Chondrocyte (in vitro differentiated cells): ENCODE results near the gene CSRNP3. TPM values are rescaled to one million over a fixed set of nuclear protein-coding genes. Genes with fewer than 3 reads are reported as not detected.

Source experiments
- DNase-seq: peaks from one replicate; pipeline ENCODE4 v3.0.0; 2021; ENCODE audit warnings: mixed read lengths, low spot score
- H3K27ac Mint-ChIP-seq: one replicate; pipeline ENCODE4 v1.8.0; 2021; ENCODE audit warnings: mild to moderate bottlenecking, moderate library complexity, mixed read lengths; ENCODE audit not compliant: unreplicated experiment
- H3K27me3 Mint-ChIP-seq: 2 replicates; pipeline ENCODE4 v1.8.0; 2021; ENCODE audit warnings: low read depth, mixed read lengths
- H3K36me3 Mint-ChIP-seq: 2 replicates; pipeline ENCODE4 v1.8.0; 2021; ENCODE audit warnings: low read depth, mixed read lengths
- H3K4me1 Mint-ChIP-seq: 2 replicates; pipeline ENCODE4 v1.8.0; 2021; ENCODE audit warnings: low read depth, mild to moderate bottlenecking, mixed read lengths
- H3K4me3 Mint-ChIP-seq: one replicate; pipeline ENCODE4 v1.8.0; 2021; ENCODE audit warnings: mild to moderate bottlenecking, moderate library complexity, mixed read lengths; ENCODE audit not compliant: unreplicated experiment
- H3K9me3 Mint-ChIP-seq: 2 replicates; pipeline ENCODE4 v1.8.0; 2021; ENCODE audit warnings: low read depth, mixed read lengths
- CTCF ChIP-seq: fragments of 200-600 bp; sonication (generic); IDR thresholded peaks from 2 replicates; pipeline ENCODE4 v1.5.0; 2021; ENCODE audit warnings: antibody characterized with exemption, mild to moderate bottlenecking, moderate library complexity
- total RNA-seq: library from RNA; stranded (reverse); gene quantifications from 3 replicates; pipeline ENCODE4 v1.2.1, GENCODE V29; 2021

CSRNP3 gene
- total RNA-seq, 1 donor from 2014 or later, result 3.7 TPM

- TF ChIP-seq CTCF, result peak; percentile 83
- Mint-ChIP-seq H3K4me1 (peaks cover 7% of the 10 kb centered on the region), H3K9me3 (no peaks in the 10 kb centered on the region), H3K27ac (no peak overlapping the region), H3K4me3 (no peak overlapping the region), H3K27me3 (no peaks in the 10 kb centered on the region), H3K36me3 (peaks cover 1% of the 10 kb centered on the region)
- no peak for DNase-seq
Observed at GRCh38 chr2:165698444-165698884, 229.0 kb downstream of the CSRNP3 start.

DNA sequence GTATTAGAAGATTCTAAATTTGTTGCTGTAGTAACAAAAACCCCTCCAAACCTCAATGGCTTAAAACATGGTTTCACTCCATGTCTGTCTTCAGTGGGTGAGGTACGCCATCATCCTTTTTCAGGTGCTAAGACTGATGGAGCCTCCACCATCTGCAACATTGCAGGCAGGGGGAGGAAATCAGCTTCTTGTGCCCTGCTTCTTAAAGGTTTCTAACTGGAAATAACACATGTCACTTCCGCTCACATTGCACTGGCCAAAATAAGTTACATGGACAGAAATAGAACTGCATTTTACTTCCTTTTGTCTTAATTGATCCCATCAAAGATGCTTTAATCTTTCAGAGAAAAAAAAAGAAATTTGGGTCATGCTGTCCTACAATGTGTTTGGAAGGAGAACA, 230.4 kb downstream of the CSRNP3 start:
- Mint-ChIP-seq H3K36me3 (no peaks in the 10 kb centered on the region), H3K4me3 (no peak overlapping the region), H3K9me3 (no peaks in the 10 kb centered on the region), H3K27ac (no peak overlapping the region), H3K4me1 (peaks cover 7% of the 10 kb centered on the region), H3K27me3 (no peaks in the 10 kb centered on the region)
- no peak for DNase-seq
- no peak for TF ChIP-seq CTCF

GRCh38 chr2:165700531-165700930, 231.0 kb downstream of the CSRNP3 start:
- H3K36me3 Mint-ChIP-seq, result no peaks in the 10 kb centered on the region
- no peak for DNase-seq
- no peak for TF ChIP-seq CTCF
- H3K9me3 Mint-ChIP-seq, result no peaks in the 10 kb centered on the region
- H3K4me1 Mint-ChIP-seq, result peaks cover 7% of the 10 kb centered on the region
- no peak overlapping the region for H3K27ac Mint-ChIP-seq
- no peak overlapping the region for H3K4me3 Mint-ChIP-seq
- no peaks in the 10 kb centered on the region for H3K27me3 Mint-ChIP-seq

DNA sequence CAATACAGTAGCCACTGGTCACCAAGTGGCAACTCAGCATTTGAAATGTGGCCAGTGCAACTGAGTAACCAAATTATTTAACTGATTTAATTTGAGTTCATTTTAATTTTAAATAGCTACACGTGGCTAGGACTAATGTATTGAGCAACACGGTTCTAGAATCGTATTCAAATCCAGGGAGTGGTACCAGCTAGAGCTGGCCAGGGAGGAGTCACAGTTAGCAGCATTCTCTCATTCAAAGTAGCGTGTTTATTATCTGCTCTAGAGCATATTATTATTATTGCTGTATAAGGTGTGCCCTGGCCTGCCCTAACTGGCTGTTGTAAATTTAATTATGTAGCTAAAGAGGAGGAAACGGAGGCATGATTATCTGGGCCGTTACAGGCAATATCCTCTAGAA, 231.6 kb downstream of the CSRNP3 start:
- no peaks in the 10 kb centered on the region for H3K9me3 Mint-ChIP-seq
- no peaks in the 10 kb centered on the region for H3K27me3 Mint-ChIP-seq
- peaks cover 7% of the 10 kb centered on the region for H3K4me1 Mint-ChIP-seq

DNA sequence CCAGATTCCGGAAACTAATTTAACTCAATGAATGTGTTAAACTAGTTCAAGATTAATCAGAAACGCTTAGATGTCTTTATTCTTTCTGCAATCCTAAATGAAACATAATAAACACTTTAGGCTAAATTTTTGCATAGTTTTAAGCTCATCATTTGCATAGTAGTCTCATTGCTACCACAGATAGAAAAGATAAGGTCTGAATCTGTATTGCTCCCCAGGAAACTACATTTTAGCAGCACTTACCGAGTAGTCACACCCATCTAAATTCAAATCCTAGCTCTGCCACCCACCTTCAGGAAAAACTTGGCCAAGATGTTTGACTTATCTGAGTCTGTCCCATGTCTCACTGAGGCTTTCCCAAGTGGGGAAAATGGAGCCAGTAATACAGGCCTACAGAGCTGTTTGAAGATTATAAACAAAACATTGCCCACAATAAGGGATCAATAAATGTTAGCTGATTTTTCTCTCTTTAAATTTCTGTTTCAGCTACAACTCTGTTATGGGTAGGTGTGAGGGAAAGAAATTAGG, 237.5 kb downstream of the CSRNP3 start:
- TF ChIP-seq CTCF, result no peak
- Mint-ChIP-seq H3K36me3 (no peaks in the 10 kb centered on the region), H3K27me3 (no peaks in the 10 kb centered on the region), H3K27ac (no peak overlapping the region), H3K4me3 (no peak overlapping the region), H3K9me3 (peaks cover 4% of the 10 kb centered on the region), H3K4me1 (no peaks in the 10 kb centered on the region)
- DNase-seq, result no peak

More for the DNA sequence above, 231.6 kb downstream of the CSRNP3 start:
- Mint-ChIP-seq H3K36me3 (no peaks in the 10 kb centered on the region), H3K27ac (no peak overlapping the region), H3K4me3 (no peak overlapping the region)
- no peak for TF ChIP-seq CTCF
- DNase-seq, result no peak
